Measurements from ENCODE around the gene SLC5A2. TPM values are rescaled to one million over a fixed set of nuclear protein-coding genes. Genes with fewer than 3 reads are reported as not detected.

SLC5A2 gene
- total and polyA plus RNA-seq, 2 of the 13 experiments (the other 11 are each of a cell fraction or from before 2014, with no cell fraction given), result 0.24 to 0.97 TPM

- TF ChIP-seq SNRNP70 (IDR thresholded peaks at IDR 0.05; ENCODE audit: low read depth, low read length), result no peak
- peak; percentile 91 for TF ChIP-seq ZNF552 (CRISPR knock-in tag; IDR thresholded peaks at IDR 0.05; ENCODE audit: borderline replicate concordance)
- TF ChIP-seq MED8 (CRISPR knock-in tag; IDR thresholded peaks at IDR 0.05; ENCODE audit: insufficient replicate concordance), result no peak
- peak; percentile 69; the same call in 1 of the 2 replicates for TF ChIP-seq ZNF550 (CRISPR knock-in tag; IDR thresholded peaks at IDR 0.05; ENCODE audit: borderline replicate concordance)
- TF ChIP-seq, protein P1, sequence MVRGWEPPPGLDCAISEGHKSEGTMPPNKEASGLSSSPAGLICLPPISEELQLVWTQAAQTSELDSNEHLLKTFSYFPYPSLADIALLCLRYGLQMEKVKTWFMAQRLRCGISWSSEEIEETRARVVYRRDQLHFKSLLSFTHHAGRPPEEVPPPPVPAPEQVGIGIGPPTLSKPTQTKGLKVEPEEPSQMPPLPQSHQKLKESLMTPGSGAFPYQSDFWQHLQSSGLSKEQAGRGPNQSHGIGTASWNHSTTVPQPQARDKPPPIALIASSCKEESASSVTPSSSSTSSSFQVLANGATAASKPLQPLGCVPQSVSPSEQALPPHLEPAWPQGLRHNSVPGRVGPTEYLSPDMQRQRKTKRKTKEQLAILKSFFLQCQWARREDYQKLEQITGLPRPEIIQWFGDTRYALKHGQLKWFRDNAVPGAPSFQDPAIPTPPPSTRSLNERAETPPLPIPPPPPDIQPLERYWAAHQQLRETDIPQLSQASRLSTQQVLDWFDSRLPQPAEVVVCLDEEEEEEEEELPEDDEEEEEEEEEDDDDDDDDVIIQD (CRISPR knock-in tag; IDR thresholded peaks at IDR 0.05; ENCODE audit: low read depth), result peak; percentile 86; the same call in 1 of the 2 replicates
- no peak for TF ChIP-seq GPN1 (CRISPR knock-in tag; IDR thresholded peaks at IDR 0.05; ENCODE audit: borderline replicate concordance)
- TF ChIP-seq CCAR2 (optimal IDR thresholded peaks at IDR 0.05; ENCODE audit: low read depth, low read length), result peak; percentile 19
- no peak for TF ChIP-seq ZNF737 (CRISPR knock-in tag; IDR thresholded peaks at IDR 0.05; ENCODE audit: borderline replicate concordance)
- TF ChIP-seq MAX (IDR thresholded peaks at IDR 0.05), result peak; percentile 95
- TF ChIP-seq ZFP36L2 (CRISPR knock-in tag; IDR thresholded peaks at IDR 0.05), result no peak
- TF ChIP-seq ERF (CRISPR knock-in tag; IDR thresholded peaks at IDR 0.05), result peak; percentile 96
- no peak; the same call in 1 of the 2 replicates for TF ChIP-seq ZNF841 (CRISPR knock-in tag; IDR thresholded peaks at IDR 0.05; ENCODE audit: borderline replicate concordance)
- peak; percentile 39; the same call in 1 of the 2 replicates for TF ChIP-seq HOXD1 (CRISPR knock-in tag; IDR thresholded peaks at IDR 0.05)
- TF ChIP-seq, protein P2, sequence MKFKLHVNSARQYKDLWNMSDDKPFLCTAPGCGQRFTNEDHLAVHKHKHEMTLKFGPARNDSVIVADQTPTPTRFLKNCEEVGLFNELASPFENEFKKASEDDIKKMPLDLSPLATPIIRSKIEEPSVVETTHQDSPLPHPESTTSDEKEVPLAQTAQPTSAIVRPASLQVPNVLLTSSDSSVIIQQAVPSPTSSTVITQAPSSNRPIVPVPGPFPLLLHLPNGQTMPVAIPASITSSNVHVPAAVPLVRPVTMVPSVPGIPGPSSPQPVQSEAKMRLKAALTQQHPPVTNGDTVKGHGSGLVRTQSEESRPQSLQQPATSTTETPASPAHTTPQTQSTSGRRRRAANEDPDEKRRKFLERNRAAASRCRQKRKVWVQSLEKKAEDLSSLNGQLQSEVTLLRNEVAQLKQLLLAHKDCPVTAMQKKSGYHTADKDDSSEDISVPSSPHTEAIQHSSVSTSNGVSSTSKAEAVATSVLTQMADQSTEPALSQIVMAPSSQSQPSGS (CRISPR knock-in tag; IDR thresholded peaks at IDR 0.05), result peak; percentile 88
- no peak; the same call in 1 of the 2 replicates for TF ChIP-seq FIP1L1 (IDR thresholded peaks at IDR 0.05; ENCODE audit: borderline replicate concordance, insufficient read depth, low read depth, low read length)
- TF ChIP-seq, protein P3, sequence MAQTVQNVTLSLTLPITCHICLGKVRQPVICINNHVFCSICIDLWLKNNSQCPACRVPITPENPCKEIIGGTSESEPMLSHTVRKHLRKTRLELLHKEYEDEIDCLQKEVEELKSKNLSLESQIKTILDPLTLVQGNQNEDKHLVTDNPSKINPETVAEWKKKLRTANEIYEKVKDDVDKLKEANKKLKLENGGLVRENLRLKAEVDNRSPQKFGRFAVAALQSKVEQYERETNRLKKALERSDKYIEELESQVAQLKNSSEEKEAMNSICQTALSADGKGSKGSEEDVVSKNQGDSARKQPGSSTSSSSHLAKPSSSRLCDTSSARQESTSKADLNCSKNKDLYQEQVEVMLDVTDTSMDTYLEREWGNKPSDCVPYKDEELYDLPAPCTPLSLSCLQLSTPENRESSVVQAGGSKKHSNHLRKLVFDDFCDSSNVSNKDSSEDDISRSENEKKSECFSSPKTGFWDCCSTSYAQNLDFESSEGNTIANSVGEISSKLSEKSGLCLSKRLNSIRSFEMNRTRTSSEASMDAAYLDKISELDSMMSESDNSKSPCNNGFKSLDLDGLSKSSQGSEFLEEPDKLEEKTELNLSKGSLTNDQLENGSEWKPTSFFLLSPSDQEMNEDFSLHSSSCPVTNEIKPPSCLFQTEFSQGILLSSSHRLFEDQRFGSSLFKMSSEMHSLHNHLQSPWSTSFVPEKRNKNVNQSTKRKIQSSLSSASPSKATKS (CRISPR knock-in tag; IDR thresholded peaks at IDR 0.05), result no peak
- peak; percentile 95; the same call in 1 of the 2 replicates for TF ChIP-seq ZBTB20 (CRISPR knock-in tag; IDR thresholded peaks at IDR 0.05; ENCODE audit: borderline replicate concordance, low read depth)
- TF ChIP-seq RELA (CRISPR knock-in tag; IDR thresholded peaks at IDR 0.05), result no peak; the same call in 1 of the 2 replicates
- TF ChIP-seq EHMT2 (IDR thresholded peaks at IDR 0.05; ENCODE audit: borderline replicate concordance, low read depth, low read length), result no peak; the same call in 1 of the 2 replicates
- 0 out of 2 replicates have a peak, but pooled peaks have one; percentile 81 for TF ChIP-seq DMTF1 (CRISPR knock-in tag; IDR thresholded peaks at IDR 0.05)
- peak; percentile 97 for TF ChIP-seq ZSCAN9 (CRISPR knock-in tag; IDR thresholded peaks at IDR 0.05; ENCODE audit: borderline replicate concordance)
- TF ChIP-seq MATR3 (CRISPR knock-in tag; IDR thresholded peaks at IDR 0.05), result no peak
These were observed 24.7 kb upstream of the SLC5A2 start (continued) for GRCh38 chr16:31458073-31458843.
